Panc1 (cell line): ENCODE measurements around the gene CUEDC2.

Experiments
- CTCF ChIP-seq: fragments of 450-650 bp; IDR thresholded peaks from 2 replicates; pipeline ENCODE4 v1.5.1; 2017; ENCODE audit warnings: mild to moderate bottlenecking
- POLR2AphosphoS5 ChIP-seq: IDR thresholded peaks from 2 replicates; pipeline ENCODE4 v1.6.1; 2012; ENCODE audit warnings: mild to moderate bottlenecking, low read depth, low read length, moderate library complexity
- TCF7L2 ChIP-seq: IDR thresholded peaks from 2 replicates; pipeline ENCODE4 v1.6.1; 2011; ENCODE audit warnings: mild to moderate bottlenecking, low read depth, low read length, inconsistent platforms

DNA sequence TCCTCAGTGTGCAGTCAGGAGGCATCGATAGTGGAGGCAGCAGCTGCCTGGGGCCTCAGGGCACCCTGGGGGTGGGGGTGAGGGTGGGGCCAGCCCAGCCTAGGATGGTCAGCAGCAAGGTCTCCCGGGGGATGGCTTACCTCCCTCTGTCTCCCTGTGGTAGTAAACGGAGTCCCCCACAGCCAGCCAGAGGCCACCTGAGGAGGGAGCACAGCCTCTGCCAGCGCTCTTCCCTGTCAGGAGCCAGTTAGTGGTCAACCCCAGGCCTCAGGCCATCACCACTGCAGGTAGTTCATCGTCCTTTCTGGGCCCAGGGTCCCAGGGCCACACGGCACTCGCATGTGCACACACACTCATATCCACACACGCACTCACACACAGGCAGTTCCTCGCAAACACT is 48.0 kb upstream of the CUEDC2 start:
- TF ChIP-seq POLR2AphosphoS5 (no peak), CTCF (no peak), TCF7L2 (no peak)
